ENCODE data around the gene OSTM1. TPM values are rescaled to one million over a fixed set of nuclear protein-coding genes. Genes with fewer than 3 reads are reported as not detected.

The OSTM1 gene
- total and polyA plus RNA-seq, 2 of the 8 experiments (the other 6 are each of a cell fraction or from before 2014, with no cell fraction given): 17.7 to 26.1 TPM

DNA sequence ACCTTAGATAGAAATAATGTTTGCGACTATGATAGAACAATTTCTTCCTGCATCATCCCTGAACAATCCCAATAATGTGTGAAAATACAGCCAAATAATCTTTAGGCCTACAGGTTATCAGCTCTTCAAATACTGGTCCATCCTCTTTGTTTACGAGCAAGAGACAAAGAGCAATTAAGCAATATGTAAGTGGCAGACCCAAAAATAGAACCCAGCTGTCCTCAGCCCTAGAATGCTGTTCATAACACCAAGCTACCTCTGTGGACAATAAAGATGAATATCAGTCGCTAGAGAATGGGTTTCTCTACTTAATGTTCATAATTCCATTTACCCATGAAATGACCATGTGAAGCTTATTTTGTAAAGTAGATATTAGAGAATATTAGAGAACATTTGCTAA lies 28.4 kb upstream of the OSTM1 start (continued):
- TF ChIP-seq YY1 (IDR thresholded peaks at IDR 0.05; ENCODE audit: low read depth, low read length) (no peak), SRF (IDR thresholded peaks at IDR 0.05; ENCODE audit: low read depth, low read length) (no peak), TEAD4 (IDR thresholded peaks at IDR 0.05; ENCODE audit: low read depth, low read length) (no peak)
